Fibroblast of skin of scalp (primary cell): ENCODE results near the gene FCN3.
A peak's percentile ranks its signal among the peaks of the same experiment; 100 is the strongest.

ENCODE experiments used
- DNase-seq: peaks from one replicate; pipeline ENCODE4 v3.0.0-alpha.2; 2013

Gene FCN3

DNA sequence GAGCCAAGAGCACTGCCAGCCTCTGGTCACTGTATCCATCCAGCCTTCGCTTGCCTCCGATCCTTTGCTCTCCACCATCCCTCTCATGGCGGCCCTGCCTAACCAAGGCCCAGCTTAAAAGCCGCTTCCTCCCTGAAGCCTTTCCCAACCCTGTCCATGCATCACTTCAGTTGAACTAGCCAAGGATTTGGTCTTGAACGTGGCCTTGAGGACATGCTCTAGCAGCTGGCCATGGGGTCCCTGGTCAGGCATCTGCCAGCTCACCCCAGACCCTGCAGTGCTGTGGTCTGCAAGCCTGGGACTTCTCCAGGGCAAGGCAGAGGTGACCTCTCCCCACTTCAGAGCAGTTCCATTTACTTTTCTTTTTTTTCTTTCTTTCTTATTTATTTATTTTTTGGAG, 37.9 kb downstream of the FCN3 start:
- no peak for DNase-seq

GRCh38 chr1:27335506-27336422, 38.9 kb downstream of the FCN3 start:
- no peak for DNase-seq

- no peak for DNase-seq
Measured at GRCh38 chr1:27333717-27334279, 40.8 kb downstream of the FCN3 start.

GRCh38 chr1:27332536-27333281, 41.9 kb downstream of the FCN3 start:
- peak; percentile 36 for DNase-seq

GRCh38 chr1:27331922-27332321, 42.7 kb downstream of the FCN3 start:
- DNase-seq, result no peak

- no peak for DNase-seq
Measured at GRCh38 chr1:27331426-27331825, 43.2 kb downstream of the FCN3 start.

DNA sequence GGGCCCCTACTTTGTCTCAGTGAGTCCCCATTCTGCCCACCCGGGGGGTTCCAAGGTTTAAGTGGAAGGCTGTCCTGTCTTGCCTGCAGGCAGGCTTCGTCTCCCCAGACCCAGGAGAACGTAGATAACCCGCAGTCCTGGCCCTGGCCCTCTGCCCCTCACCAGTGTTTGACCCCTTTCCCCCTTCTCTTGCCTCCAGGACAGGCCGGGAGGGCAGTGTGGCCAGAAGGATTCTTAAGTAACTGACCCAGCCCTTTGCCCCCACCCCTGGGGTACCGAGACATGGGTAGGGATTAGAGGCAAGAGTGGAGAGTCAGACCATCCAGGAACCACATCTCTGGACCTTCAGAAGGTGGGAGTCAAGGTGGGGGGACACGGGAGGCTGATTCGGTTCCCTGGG, 43.8 kb downstream of the FCN3 start:
- no peak for DNase-seq

- DNase-seq, result no peak
Measured at GRCh38 chr1:27327964-27328363, 46.7 kb downstream of the FCN3 start.

DNA sequence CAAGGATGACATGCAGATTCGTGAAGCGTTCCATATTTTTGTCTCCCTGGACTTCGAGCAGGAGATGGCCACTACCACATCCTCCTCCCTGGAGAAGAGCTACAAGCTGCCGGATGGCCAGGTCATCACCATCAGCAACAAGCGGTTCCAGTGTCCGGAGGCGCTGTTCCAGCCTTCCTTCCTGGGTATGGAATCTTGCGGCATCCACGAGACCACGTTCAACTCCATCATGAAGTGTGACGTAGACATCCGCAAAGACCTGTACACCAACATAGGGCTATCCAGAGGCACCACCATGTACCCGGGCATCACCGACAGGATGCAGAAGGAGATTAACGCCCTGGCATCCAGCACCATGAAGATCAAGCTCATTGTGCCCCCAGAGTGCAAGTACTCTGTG, 49.3 kb downstream of the FCN3 start:
- DNase-seq, result no peak

GRCh38 chr1:27322569-27323240, 51.9 kb downstream of the FCN3 start:
- no peak for DNase-seq

DNA sequence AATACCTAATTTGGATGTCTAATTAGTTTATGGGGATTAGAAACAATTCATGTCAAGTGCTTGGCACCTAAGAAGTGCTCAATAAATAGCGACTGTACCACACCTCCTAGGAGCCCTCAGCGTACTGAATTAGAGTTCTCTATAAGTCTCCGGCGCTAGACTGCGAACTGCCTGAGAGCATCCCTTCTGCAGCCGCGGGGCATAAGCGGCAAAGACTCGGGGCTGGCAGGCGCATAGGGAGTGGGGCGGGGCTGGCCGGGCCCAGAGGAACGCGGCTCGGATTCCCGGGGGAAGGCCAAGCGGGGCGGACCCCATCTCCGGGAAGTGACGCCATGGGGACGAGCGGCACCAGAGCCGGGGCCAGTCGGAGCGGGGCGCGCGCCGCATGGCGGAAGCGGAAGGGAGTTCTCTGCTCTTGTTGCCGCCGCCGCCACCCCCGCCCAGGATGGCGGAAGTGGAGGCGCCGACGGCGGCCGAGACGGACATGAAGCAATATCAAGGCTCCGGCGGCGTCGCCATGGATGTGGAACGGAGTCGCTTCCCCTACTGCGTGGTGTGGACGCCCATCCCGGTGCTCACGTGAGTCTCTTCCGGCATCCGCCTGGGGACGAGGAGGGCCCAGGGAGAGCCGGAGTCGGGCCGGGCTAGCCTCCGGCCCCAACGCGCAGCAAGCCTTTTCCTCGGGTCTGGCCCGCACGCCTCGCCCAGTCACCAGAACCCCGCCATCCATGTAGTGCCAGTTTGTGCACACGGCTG, 52.6 kb downstream of the FCN3 start, which contains the start of gene TMEM222:
TSS of gene TMEM222 (plus strand) at position 351 of the 756 bp plus-strand sequence. CDS start at position 386, 35 bp downstream.
- DNase-seq, result peak; percentile 98
